Measurements from ENCODE around the gene AUNIP.

DNA sequence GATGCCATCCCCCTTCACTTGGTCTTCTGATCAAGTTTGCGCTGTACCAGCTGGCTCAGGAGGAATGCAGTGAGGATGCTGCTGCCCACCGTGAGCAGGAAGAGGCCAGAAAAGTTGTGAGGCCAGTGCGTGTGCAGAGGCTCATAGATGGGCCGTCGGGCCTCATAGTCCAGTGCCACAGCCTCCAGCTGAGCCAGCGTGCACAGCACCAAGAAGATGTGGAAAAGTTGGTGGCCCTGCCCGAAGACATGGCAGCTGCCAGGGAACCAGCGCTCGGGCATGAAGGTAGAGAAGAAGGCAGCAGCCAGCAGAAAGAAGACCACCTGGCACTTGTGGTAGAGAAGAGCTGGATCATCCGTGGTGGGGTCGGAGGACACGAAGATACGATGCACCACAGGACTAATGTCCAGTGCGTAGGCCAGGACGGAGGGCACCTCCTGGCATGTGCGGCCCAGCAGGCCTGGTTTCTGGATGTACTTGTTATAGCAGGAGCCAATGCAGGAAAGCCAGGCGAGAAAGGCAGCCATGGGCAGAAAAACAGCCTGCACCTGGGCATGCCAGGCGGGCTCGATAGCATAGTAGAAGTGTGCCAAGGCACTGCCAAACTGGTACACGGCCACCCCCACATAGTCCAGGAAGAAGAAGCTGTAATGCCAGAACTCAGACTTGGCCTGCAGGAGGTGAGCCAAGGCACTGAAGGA is 3.7 kb upstream of the AUNIP start:
- TF ChIP-seq ZNF274 (IDR thresholded peaks at IDR 0.05; ENCODE audit: low read depth, low read length) (no peak), YY1 (IDR thresholded peaks at IDR 0.05; ENCODE audit: insufficient read depth, insufficient read length) (no peak)
